ENCODE measurements around the gene THADA.

The THADA gene

DNA sequence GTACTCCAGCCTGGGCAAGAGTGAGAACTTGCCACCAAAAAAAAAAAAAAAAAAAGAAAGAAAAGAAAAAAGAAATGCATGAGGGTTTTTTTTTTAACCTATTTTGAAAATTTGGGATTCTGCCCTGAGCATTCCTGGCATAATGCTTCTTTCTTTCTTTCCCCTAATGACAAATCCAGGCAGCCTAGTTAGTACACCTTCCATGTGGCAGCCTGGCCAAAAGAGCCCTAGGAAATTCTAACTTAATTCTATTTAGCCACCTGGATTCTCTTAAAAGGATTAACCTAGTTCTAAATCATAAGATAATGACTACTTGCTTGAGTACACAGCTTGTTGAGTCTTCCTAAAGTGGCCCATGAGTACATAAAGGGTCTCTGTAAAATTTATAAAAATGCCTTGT, 160.1 kb downstream of the THADA start:
- no peak for DNase-seq

DNA sequence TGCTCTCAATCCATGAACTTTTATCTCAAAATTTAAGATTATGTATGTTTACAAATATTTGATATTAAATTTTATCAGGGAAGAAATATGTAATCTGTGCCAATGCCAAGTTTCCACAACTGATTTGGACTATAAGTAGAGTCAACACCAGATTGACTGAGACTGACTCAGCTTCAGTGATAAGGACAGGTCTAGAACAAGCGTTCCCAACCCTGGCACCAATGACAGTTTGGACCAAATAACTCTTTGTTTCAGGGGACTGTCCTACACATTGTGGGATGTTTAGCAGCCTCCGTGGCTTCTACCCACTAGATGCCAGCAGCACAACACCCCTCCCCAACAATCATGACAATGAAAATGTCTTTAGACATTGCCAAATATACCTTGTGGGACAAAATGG, 165.3 kb downstream of the THADA start:
- DNase-seq = no peak

DNA sequence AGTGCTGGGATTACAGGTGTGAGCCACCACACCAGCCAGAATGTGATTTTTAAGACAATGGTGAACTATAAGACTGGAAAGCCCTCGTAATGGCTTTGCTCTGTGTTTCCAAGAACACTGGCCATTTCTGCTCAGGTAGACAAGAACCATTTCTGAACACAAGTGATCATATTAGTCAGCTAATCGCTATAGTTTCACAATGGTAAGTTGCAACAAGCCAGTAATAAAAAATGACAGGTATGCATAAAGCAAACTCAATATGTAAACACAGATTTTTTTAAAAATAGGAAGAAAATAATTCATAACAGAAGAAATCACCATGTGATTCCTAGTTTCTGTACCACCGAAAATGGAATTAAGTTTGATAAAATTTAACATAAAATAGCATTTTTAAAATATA, 166.5 kb downstream of the THADA start:
- no peak for DNase-seq

DNA sequence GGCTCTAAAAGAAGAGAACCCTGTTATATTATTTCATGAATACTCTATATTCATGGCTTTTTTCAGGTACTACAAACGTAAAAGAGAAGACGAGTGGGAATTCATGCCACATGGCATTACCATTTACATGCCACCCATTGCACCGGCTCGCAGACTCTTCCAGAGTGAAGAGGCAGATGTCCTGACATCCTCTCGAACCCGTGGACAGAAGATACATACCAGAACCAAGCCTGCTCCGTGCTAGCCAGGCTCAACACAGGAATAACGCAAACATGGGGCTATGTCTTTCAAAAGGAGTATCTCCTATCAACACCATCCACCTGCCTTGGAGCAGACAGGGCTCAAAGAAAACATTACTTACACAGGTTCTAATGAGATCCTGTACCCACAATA, 168.8 kb downstream of the THADA start:
- DNase-seq = no peak

DNA sequence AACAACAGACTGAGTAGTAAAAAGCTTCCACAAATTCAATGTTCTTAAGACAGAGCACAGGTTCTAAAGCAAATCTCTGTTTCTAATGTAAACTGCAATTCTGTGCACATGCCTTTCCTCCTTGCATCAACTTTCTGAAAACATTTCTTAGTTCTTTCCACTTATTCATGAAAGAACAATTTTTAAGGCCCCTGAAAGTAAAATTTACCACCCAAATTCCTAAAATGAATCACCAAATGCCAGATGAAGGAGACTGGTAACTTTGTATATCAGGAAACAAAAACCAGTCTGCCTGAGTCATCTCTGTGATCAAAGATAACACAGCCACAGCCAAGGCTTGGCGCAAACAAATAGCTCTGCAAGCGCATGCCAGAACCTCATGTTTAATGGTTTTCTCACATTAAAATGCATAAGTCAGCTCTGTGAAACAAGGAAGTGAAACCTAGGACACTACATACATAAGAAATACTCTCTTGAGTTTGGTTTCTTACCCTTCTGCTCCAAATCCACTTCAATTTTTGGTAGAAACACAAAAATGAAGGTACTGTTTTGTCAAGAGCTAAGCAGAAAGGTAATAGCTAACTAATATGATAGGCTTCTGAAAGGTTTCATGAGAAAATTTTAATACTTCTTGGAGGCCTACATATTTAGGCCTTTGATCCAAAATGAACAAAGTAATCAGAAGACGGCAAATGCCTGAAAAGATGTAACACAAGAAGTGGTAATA, 169.4 kb downstream of the THADA start:
- DNase-seq = no peak

DNA sequence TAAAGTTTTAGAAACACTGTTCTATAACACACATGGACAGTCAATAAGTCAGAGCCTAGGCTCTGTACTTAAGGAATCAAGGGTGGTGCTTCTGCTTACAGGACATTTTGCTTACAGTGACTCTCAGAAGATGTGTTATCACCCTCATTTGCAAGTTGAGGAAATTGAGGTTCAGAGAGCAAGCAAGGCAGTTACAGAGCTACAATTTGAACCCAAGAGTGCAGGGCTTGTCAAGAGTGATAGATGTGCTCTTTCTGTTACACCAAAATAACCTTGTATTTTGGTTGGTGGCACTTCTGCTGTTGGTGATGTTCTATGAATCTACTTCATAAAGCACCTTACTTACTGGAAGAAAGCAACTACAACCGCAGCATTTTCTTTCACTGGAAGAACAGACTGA, 170.2 kb downstream of the THADA start:
- DNase-seq = no peak

DNA sequence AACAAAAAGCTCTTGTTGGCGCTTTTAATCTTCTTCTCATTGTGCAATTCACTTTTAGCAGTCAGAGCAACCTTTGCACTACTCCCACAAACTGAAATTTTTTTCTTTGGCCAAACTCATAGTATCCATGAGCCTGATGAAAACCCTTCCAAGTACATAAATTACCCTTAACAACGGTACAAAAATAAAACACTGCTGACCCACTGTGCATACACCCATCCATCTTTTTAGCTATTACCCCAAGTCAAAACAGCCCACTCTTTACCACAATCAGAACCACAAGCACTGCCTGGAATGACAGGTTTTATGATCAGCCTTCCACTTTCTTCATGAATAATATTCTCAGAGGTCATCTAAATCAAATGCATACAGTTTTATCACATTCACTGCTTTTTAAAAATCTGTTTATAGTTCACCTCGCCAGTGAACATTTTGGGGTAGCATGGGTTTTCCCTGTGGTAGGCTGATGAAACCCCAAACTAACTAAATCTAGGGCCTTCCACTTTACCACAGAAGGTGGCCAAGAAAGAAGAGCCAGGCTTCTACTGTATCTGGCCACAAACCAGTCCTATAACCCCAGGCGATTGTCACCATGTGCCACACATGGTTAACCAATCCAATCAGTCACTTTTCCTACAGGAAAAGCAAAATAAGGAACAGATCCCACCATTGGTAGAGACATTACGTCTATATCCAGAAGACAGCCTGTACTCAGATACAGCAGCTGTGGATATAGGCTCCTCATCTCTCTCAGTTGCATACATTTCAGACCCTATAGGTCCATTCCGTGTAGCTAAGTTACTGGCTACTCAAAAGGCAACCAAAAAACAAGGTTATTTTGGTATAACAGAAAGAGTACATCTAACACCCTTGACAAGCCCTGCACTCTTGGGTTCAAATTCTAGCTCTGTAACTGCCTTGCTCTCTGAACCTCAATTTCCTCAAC, 171.3 kb downstream of the THADA start:
- DNase-seq = no peak

DNA sequence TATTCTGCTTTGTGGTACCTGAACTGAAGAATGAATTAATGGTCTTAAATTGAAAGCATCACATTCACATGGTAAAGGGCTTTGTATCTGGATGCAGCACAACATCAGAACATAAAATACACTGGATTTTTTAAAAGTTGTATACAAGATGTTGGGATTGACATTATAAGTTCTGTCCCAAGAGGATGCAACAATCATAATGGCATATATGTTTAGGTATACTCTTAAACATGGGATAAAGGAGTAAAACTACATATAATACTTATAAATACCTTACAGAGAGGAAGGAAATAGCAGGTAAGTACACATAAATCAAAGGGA, 171.9 kb downstream of the THADA start:
- no peak for DNase-seq

DNA sequence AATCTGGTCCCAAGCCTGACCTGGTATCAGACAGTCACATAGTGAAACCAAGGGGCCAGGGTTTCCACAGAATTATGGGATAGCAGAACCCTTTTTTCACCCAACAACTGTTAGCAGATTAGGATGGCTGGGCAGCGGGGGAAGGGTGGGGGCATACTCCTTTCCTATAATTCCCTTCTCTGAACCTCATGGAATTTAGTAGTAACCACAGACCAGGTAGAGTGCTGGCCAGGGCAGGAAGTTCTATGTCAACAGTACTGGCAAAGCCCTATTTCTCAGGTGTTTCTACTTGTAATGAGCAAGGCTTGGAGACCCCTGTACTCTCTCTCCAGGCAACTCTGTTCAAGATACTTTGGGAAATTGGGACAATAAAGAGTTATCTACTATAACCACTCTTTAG, 174.6 kb downstream of the THADA start:
- no peak for DNase-seq

DNA sequence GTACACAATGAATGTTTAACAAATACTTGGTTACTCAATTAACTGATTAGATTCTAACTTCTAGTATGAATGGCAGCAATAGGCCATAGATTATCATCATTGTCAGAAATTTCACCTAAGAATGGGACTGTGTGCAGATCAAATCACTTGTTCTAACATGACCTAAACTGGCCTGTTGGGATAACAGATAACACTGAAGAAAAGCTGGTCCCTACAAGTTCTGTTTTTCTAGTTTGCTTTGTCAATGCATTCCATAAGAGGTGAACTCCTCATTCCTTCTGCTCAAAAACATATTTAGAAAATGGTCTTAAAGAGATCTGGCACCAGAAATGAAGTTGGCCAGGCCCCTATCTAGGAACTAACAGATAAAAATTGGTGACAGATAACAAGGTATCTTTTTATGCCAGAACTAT, 175.4 kb downstream of the THADA start:
- DNase-seq = no peak

DNA sequence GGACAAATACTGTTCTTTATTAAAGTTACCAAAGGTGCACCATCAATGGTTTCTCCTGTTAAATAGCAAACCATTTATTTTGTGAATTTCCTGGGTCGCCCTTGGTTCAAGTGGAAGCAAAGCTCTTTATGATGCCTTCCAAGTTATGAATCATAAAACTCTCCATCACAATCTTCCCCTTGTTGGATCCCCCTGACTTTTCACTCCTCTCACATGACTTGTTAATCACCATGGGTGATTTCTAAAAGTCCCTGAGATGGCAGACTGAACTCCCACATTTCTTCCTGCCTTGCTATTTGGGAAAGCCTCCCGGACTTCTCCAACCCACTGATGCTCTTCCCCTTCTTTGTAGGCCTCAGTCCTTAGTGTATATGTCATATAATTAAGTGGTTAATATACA, 176.0 kb downstream of the THADA start:
- DNase-seq = no peak

DNA sequence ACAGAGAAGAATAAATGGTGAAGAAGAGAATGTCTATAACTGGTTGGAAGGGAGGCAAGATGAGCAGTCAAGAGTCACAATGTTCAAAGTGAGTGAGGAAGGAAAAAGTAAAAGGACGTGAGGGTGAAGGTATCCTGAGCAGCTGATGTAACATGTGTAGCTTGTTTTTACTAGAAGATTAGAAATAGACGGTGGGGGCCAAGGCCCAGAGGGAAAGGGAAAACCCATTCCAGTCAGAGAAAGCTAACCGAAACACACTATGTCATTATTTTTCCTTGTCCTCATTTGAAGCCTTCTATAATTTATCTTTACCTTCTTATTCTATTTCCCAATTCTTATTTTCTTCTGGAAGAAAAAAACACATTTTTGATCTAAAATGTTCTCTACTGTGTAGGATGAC, 176.6 kb downstream of the THADA start:
- no peak for DNase-seq

DNA sequence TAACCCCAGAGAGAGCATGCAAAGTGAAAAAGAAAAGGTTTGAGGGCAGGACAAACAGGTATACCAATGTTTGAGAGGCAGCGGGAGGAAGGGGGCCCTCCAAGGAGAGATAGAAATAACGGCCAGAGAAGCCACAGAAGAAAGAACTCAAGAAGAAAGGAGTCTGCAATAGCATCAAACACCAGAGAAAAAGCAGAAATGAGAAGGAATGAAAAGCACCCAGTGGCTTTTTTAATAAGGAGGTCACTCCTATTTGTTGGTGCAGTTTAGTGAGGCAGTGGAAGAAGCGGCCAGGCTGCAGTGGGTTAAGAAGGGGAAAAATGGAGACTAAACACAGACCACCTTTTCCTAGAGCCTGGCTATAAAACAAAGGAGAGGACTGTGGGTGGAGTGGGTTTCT, 177.2 kb downstream of the THADA start:
- DNase-seq = no peak

DNA sequence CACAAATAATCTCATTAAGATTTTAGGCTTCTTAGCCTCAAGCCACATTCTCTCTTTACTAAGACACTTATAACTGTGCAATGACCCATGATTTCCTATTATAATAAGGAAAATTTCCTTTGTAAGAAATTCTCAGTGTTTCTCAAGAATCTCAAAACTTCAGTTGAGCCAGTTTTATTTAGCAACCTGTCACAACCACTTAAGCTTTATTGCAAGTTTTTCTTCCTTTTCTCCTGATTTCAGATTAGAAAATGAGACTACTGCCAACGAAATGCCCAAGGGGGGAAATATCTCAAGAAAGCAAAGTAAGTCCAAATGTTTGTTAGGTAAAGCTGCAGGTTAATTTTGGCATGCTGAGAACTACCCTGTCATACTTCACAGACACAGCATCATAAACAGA, 178.5 kb downstream of the THADA start:
- no peak for DNase-seq

DNA sequence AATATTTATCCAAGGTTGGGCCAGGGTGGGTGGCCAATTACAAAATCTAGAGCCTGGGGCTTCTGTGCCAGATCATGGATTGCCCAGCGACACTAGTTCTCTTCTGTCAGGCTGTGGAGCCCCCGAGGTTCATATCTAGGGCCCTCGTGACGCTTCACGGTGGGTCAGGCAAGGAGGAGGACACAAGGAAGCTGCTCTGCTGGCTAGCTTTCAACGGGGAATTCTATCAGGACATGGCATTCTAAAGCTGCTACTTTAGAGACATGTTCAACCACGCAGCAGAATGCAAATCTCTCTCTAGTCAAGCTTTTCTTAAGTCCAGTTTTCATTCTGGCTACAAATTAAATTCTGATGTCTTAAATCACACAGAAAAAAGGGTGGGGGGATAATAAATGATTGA, 180.2 kb downstream of the THADA start:
- DNase-seq = no peak

DNA sequence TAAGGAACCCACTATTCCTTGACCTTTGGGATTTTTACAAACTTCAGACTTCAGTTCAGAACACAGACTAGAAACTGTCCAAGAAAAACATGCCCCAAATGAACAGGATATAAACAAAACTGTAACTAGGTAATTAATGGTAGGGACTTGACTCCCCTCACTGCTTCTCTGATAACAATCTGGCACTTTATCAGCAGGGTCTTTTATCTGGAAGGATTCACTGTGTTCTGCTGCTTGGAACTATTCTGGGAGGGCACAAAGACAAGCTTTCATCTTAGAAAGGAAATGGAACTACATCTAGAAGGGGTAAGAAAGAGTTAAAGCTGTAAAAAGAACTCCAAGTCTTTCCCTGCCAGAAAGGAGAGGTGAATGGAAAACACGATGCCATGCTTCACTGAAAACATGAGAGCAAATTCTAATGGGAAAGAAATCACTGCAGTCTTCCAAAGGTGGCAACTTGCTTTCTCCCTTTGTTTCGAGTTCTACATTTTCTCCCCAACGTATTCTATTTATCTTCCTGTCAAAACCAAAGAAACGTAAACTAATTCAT, 181.2 kb downstream of the THADA start:
- DNase-seq = no peak

DNA sequence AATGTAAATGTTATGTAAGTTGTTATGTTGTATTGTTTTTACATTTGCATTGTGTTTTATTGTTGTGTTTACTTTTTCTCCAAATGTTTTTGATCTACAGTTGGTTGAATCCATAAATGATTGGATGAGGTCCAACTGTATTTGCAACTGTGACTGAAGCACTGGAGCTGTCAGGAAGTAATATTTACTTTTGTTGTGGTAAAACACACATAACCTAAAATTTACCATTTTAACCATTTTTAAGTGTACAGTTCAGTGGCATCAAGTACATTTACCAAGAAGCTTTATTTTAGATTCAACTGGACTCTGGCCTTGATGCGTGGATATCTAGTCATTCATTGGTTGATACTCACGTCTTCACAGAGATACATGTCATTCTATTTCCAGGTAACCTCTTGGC, 181.8 kb downstream of the THADA start:
- no peak for DNase-seq

DNA sequence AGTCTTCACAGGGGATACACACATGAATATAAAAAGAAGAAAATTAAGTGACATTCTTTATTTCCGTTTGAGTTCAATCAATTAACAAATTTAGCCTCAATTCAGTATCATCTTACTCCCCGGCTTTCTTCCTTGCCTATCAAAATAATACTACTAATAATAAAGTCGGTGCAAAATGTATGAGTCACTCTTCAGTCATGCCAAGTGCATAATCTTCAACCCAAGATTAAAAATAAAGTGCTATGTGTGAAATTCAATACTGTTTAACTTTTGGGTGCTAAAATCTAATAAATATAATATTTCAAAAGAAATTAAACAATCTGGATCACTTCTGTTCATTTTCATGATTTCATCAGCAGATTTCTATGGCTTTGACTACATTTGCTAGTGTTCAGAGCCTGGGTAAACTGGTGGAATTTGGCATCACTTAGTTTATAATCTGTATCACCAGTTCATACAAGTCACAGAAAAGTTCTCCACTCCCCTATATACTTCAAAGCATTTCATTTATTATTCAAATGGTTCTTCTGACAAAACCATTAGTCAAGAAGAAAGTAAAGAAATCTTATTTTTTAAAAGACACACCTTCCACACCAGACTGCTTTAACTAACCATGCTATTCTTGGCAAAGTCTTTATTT, 183.6 kb downstream of the THADA start:
- no peak for DNase-seq

DNA sequence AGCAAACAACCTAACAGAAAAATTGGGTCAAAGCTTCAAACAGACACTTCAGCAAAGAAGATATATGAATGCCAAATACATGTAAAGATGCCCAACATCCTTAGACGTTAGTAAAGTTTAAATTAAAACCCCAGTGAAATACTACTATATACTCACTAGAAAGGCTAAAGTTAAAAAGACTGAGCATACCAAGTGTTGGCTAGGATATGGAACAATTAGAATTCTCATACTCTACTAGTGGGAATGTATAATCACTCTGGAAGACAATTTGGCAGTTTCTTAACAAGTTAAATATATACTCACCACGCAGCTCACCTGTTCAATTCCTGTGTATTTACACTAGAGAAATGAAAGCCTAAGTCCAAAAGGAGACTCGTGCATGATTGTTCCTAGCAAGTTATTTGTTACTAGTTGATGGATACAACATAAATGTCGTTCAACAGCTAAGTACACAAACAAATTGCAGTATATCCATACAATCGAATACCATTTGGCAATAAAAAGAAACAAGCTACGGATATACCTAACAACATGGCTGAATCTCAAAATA, 185.7 kb downstream of the THADA start:
- DNase-seq = no peak

DNA sequence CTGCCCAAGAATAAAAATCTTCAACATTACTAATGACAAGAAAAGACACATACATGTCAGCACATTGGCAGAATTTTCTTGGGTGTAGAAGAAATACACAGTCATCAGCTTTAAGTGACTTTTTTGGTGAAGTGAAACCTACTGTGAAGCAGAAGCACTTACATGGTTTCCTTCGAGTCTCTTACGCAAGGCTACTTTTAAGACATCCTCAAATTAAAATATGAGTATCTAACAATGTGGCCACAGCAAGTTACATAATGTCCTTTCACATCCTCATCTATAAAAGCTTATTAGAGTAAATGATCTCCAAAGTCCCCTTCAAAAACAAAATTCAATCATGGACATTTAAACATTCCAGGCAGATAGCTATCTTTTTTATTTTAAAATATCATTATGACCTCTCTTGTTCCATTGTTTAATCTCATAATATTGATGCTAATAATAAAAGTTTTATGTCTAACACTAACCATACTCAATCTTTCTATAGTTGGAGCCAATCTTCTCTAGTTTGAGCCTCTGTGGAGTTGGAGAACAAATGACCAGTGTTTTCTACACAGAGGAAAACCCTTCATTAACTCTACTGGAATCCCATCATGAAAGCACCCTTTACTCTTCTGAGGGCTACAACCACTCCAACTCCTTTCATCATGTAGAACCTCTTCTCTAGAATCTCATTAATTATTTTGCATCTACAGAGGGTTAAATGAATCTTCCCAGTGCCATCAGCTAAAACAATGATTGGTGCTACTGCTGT, 187.3 kb downstream of the THADA start:
- DNase-seq = no peak

DNA sequence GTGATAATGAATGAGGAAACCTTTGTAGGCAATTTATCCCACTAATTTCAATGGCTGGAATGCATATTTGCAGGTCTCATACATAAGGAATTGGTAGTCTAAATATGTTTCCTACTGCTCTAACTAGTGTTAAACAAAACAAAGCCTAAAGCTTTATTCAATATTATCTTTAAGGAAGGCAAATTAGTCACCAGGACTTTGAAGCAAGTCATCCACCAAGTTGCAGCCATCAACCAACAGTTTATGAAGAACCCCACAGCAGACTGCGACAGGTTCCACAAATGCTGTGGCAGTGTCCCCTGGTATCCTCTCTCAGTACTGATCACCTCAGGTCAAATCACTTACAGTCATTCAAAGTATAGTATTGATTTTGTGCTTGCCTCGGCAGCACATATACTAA, 187.9 kb downstream of the THADA start:
- DNase-seq = no peak

DNA sequence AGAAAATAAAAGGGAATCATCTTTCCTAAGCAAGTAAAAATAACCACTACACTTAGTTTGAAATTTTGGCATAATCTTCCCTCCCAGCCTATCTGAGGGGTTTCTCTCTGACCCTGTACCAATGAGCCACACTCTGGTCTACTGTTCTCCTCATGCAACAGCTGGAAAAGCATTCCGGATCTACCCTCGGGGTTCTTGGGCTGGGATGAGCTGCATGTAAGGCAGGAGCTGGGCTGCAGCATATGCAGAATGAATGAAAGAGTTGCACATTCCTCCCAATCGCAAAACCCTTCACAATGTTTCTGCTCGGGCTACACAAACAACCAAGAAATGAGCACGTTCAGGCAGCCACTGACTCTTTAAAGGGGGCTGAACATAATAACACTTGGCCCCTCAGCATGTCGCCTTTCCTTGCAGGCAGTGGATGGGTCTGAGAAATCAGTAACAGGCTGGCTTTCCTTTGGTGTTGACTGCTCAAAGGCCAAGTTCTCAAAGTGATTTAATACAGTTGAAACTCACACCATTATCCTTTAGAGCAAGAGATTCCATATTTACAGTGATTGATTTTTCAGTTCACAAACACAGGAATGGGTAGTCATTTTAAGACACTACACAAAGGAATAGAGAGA, 189.1 kb downstream of the THADA start:
- no peak for DNase-seq
